Body of pancreas (tissue), 4 donors: Measurements from ENCODE around the gene CTSK. TPM values are rescaled to one million over a fixed set of nuclear protein-coding genes. Genes with fewer than 3 reads are reported as not detected.

ENCODE experiments used
- ATAC-seq: fragments of 150-250 bp; one replicate; pipeline ENCODE4 v1.9.1; 2016
- DNase-seq, 4 donors: peaks; one replicate each; pipeline ENCODE4 v3.0.0-alpha.2; 2019
- H3K27ac ChIP-seq, 4 donors: fragments of 200-600 bp; sonication (generic); 1 replicate in 3 of 4; 2 replicates in 1 of 4; pipeline versions ENCODE4 v1.5.1 to v1.6.1; 2016 to 2019; ENCODE audit warnings: mild to moderate bottlenecking in 1 of 4, mixed read lengths in 1 of 4, moderate library complexity in 1 of 4
- H3K27me3 ChIP-seq, 2 donors: fragments of 200-600 bp; sonication (generic); one replicate each; pipeline ENCODE4 v1.6.0; 2016; ENCODE audit warnings: mild to moderate bottlenecking in 1 of 2
- H3K36me3 ChIP-seq, 2 donors: fragments of 200-600 bp; sonication (generic); replicated peaks in 1 of 2; 2 replicates each; pipeline ENCODE4 v1.5.1; 2016; ENCODE audit warnings: low read depth in 2 of 2; ENCODE audit not compliant: insufficient read depth in 1 of 2
- H3K4me1 ChIP-seq: fragments of 200-600 bp; sonication (generic); one replicate; pipeline ENCODE4 v1.6.0; 2016
- H3K4me3 ChIP-seq, 2 donors: fragments of 200-600 bp; sonication (generic); 1 replicate in 1 of 2; 2 replicates in 1 of 2; pipeline ENCODE4 v1.5.1; 2016 to 2019
- H3K9me3 ChIP-seq, 3 donors: fragments of 200-600 bp; sonication (generic); 1 replicate in 2 of 3; 2 replicates in 1 of 3; pipeline ENCODE4 v1.5.1; 2016
- POLR2A ChIP-seq, 3 donors: fragments of 450-650 bp; IDR thresholded peaks; one replicate each; pipeline ENCODE4 v1.6.1; 2016; ENCODE audit warnings: antibody characterized with exemption in 3 of 3, mild to moderate bottlenecking in 2 of 3
- WGBS, 2 donors: methylation state at CpG; one replicate each; pipeline ENCODE4 v1.1.5; 2017; 5-methylcytosine and 5-hydroxymethylcytosine counted together
- intact Hi-C: fragments of 100-400 bp; cut with DNase I; formaldehyde crosslinking; loops from one replicate; pipeline ENCODE4 v1.15.1; 2023
- total RNA-seq, 2 donors: library from RNA; depleted of rRNA; stranded (reverse); fragments of >200 nt; gene quantifications; one replicate each; pipeline ENCODE4 v1.1.0, GENCODE V29; 2016
- TF ChIP-seq, protein P1 (sequence below), 7 experiments: fragments of 450-650 bp in 4 of 7; fragments of 200-600 bp in 3 of 7; sonication (generic) in 3 of 7; IDR thresholded peaks; one replicate each; pipeline ENCODE4 v1.5.1; 2016 to 2019; ENCODE audit warnings: antibody characterized with exemption in 7 of 7

Gene CTSK
- total RNA-seq, 2 donors from 2014 or later: 11.9 to 18.4 TPM

- Histone ChIP-seq H3K9me3 (no peaks in the 10 kb centered on the region), H3K4me3 (no peak overlapping the region), H3K27me3 (no peaks in the 10 kb centered on the region), H3K36me3 (peaks cover 7 to 35% of the 10 kb centered on the region in 2 donors), H3K27ac (no peak overlapping the region), H3K4me1 (peaks cover 13% of the 10 kb centered on the region)
- ATAC-seq: no peak
- intact Hi-C loops: no loop called here
- TF ChIP-seq POLR2A (IDR thresholded peaks at IDR 0.05): no peak
- TF ChIP-seq, protein P1, sequence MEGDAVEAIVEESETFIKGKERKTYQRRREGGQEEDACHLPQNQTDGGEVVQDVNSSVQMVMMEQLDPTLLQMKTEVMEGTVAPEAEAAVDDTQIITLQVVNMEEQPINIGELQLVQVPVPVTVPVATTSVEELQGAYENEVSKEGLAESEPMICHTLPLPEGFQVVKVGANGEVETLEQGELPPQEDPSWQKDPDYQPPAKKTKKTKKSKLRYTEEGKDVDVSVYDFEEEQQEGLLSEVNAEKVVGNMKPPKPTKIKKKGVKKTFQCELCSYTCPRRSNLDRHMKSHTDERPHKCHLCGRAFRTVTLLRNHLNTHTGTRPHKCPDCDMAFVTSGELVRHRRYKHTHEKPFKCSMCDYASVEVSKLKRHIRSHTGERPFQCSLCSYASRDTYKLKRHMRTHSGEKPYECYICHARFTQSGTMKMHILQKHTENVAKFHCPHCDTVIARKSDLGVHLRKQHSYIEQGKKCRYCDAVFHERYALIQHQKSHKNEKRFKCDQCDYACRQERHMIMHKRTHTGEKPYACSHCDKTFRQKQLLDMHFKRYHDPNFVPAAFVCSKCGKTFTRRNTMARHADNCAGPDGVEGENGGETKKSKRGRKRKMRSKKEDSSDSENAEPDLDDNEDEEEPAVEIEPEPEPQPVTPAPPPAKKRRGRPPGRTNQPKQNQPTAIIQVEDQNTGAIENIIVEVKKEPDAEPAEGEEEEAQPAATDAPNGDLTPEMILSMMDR (IDR thresholded peaks at IDR 0.05): no peak
- no peak for DNase-seq
- 96 to 100% methylated on average over 1 of the region's 1 CpG for WGBS, 2 donors
These were observed 24.5 kb upstream of the CTSK start for GRCh38 chr1:150832597-150832996.

DNA sequence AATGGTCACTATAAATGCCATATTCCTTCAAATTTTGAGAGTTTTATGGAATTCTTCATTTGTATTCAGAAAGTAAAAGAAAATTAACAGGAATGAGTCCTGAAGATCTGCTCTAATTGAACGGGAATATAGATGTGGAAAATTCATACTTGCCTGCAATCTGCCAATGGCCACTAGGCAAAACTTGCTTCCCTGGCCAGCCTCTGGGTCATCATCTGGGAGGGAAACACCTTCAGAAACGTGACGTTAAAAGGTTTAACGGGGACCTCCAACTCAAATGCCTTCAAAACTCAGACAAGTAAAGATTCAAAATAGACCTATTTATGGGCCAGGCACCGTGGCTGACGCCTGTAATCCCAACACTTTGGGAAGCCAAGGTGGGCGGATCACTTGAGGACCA is 21.7 kb upstream of the CTSK start:
- peaks cover 10% of the 10 kb centered on the region for H3K4me1 ChIP-seq
- WGBS, 2 donors: 88 to 90% methylated on average over 7 of the region's 7 CpGs
- no peak for ATAC-seq
- no peak for DNase-seq
- H3K9me3 ChIP-seq: no peaks in the 10 kb centered on the region
- TF ChIP-seq POLR2A (IDR thresholded peaks at IDR 0.05): no peak
- TF ChIP-seq, protein P1 (IDR thresholded peaks at IDR 0.05): peak in 2 of 7 experiments; percentile 15 to 16
- peaks cover 7 to 36% of the 10 kb centered on the region in 2 donors for H3K36me3 ChIP-seq
- no peak overlapping the region for H3K27ac ChIP-seq
- H3K4me3 ChIP-seq: no peak overlapping the region
- intact Hi-C loops: no loop called here
- no peaks in the 10 kb centered on the region for H3K27me3 ChIP-seq

DNA sequence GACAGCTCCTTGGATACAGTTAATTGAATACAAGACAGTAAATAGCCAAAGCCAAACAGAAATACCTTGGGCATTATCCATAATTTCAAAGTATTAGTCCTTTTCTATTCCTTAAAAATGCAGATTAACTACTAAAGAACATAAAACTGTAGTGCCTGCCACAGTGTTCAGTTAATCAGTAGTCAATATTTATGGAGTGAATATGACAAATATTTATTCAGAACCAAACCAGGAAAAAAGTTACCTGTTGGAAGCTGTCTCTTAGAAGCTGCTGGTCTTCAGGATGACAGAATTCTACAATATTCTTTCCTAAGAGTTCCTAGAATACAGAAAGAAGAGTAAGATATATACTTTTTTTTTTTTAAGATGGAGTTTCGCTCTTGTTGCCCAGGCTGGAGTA is 18.2 kb upstream of the CTSK start:
- Histone ChIP-seq H3K27me3 (no peaks in the 10 kb centered on the region), H3K27ac (no peak overlapping the region), H3K4me3 (no peak overlapping the region), H3K36me3 (peaks cover 8 to 19% of the 10 kb centered on the region in 2 donors), H3K9me3 (no peaks in the 10 kb centered on the region), H3K4me1 (peaks cover 10% of the 10 kb centered on the region)
- no peak for DNase-seq
- intact Hi-C loops: no loop called here
- 76 to 78% methylated on average over 1 of the region's 1 CpG for WGBS, 2 donors
- TF ChIP-seq POLR2A (IDR thresholded peaks at IDR 0.05): no peak
- ATAC-seq: no peak

- TF ChIP-seq, protein P1 (IDR thresholded peaks at IDR 0.05): no peak
- no peak overlapping the region for H3K4me3 ChIP-seq
- WGBS, 2 donors: 82 to 89% methylated on average over 7 of the region's 7 CpGs
- intact Hi-C loops: no loop called here
- H3K36me3 ChIP-seq: peaks cover 4 to 23% of the 10 kb centered on the region in 2 donors
- ATAC-seq: no peak
- peaks cover 1% of the 10 kb centered on the region for H3K4me1 ChIP-seq
- DNase-seq: no peak
- H3K9me3 ChIP-seq: no peaks in the 10 kb centered on the region
- H3K27me3 ChIP-seq: no peaks in the 10 kb centered on the region
- no peak overlapping the region for H3K27ac ChIP-seq
These were observed 12.9 kb upstream of the CTSK start for GRCh38 chr1:150820730-150821512.

GRCh38 chr1:150815871-150816270 is 7.8 kb upstream of the CTSK start:
- Histone ChIP-seq H3K27ac (no peak overlapping the region), H3K36me3 (peaks cover 0 to 34% of the 10 kb centered on the region in 2 donors), H3K9me3 (no peaks in the 10 kb centered on the region), H3K4me3 (no peak overlapping the region), H3K27me3 (no peaks in the 10 kb centered on the region), H3K4me1 (peaks cover 9% of the 10 kb centered on the region)
- WGBS, 2 donors: 86 to 87% methylated on average over 4 of the region's 4 CpGs
- intact Hi-C loops: no loop called here
- ATAC-seq (no peak), DNase-seq (no peak)
- TF ChIP-seq, protein P1 (IDR thresholded peaks at IDR 0.05): no peak
- TF ChIP-seq POLR2A (IDR thresholded peaks at IDR 0.05): no peak
